ENCODE data around the gene DIO1. TPM values are rescaled to one million over a fixed set of nuclear protein-coding genes. Genes with fewer than 3 reads are reported as not detected.
"Not testable (repeated sequence)": the region's sequence is repeated elsewhere in the genome, so short reads cannot be mapped to it uniquely, and the experiment has no call there.

DIO1 gene
- total RNA-seq, 6 experiments from 2014 or later = 27.2 to 132 (median 72.1) TPM

DNA sequence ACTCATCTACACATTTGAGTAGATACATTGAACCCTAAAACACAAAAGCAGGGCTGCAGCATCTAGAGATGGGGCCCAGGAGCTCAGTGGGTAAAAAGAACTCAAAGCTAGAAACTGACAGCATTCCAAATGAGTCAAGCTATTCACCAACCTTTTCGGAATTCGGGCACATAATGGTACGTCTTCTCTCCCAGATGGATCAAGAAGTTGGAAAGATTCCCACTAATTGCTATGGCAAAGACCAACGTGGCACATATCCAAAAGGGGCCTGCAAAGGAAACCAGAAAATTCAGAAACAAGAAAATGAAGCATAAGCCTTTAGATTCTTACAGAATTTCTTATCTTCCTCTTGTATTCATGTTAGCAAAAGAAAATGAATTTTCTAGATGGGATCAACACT, 22.8 kb upstream of the DIO1 start:
- Histone ChIP-seq H3K27me3 (no peaks in the 10 kb centered on the region), H3K27ac (no peak overlapping the region), H3K4me3 (no peak overlapping the region), H3K4me1 (peaks cover 0 to 3% (median 0%) of the 10 kb centered on the region in 4 donors), H3K36me3 (peaks cover 0 to 65% (median 19%) of the 10 kb centered on the region in 4 donors), H3K9me3 (no peaks in the 10 kb centered on the region)
- ATAC-seq (no peak), DNase-seq (no peak)
- TF ChIP-seq POLR2A (IDR thresholded peaks at IDR 0.05) = no peak
- TF ChIP-seq, protein P1, sequence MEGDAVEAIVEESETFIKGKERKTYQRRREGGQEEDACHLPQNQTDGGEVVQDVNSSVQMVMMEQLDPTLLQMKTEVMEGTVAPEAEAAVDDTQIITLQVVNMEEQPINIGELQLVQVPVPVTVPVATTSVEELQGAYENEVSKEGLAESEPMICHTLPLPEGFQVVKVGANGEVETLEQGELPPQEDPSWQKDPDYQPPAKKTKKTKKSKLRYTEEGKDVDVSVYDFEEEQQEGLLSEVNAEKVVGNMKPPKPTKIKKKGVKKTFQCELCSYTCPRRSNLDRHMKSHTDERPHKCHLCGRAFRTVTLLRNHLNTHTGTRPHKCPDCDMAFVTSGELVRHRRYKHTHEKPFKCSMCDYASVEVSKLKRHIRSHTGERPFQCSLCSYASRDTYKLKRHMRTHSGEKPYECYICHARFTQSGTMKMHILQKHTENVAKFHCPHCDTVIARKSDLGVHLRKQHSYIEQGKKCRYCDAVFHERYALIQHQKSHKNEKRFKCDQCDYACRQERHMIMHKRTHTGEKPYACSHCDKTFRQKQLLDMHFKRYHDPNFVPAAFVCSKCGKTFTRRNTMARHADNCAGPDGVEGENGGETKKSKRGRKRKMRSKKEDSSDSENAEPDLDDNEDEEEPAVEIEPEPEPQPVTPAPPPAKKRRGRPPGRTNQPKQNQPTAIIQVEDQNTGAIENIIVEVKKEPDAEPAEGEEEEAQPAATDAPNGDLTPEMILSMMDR (IDR thresholded peaks at IDR 0.05) = no peak
- intact Hi-C loops (cut with DNase I) = no loop called here
- 63% methylated on average over 2 of the region's 4 CpGs for WGBS (ENCODE audit: insufficient coverage, low coverage, low lambda C conversion rate, missing lambda C conversion rate)

DNA sequence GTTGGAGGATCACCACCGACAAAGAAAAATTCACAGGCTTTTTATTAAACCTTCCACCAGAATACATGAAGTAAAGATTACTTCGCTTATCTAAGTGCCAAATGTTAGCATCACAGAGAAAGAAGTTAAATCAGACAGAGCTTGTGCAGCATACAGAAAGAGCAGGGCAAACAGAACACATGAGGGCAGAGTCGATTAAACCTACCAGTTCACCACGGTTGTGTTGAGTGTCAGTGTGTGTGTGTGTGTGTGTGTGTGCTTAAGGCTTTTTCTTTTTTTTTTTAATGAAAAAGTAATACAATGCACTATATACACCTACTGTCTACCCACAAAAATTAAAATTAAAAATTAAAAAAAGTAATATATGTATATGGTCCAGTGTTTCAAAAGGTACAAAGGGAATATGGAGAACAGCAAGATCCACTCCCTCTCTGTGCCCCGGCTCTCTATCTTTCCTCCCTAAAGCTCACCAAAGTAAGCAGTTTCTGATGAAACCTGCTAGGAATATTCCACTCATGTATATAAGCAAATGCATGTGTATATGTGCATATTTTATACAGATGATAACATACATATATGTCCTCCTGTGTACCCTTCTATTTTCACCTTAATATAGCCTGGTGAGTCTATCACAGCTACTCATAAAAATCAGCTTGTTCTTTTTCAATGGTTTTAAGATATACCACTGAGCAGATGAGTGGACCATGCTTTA, 22.1 kb upstream of the DIO1 start:
- H3K9me3 ChIP-seq = no peaks in the 10 kb centered on the region
- H3K36me3 ChIP-seq = peaks cover 0 to 65% (median 16%) of the 10 kb centered on the region in 4 donors
- 59% methylated on average over 5 of the region's 5 CpGs for WGBS (ENCODE audit: insufficient coverage, low coverage, low lambda C conversion rate, missing lambda C conversion rate)
- H3K27me3 ChIP-seq = no peaks in the 10 kb centered on the region
- intact Hi-C loops (cut with DNase I) = no loop called here
- H3K4me3 ChIP-seq = no peak overlapping the region
- no peak for DNase-seq
- TF ChIP-seq, protein P1 (IDR thresholded peaks at IDR 0.05) = no peak
- TF ChIP-seq POLR2A (IDR thresholded peaks at IDR 0.05) = no peak
- ATAC-seq = no peak
- H3K27ac ChIP-seq = no peak overlapping the region
- H3K4me1 ChIP-seq = peaks cover 0 to 3% (median 0%) of the 10 kb centered on the region in 4 donors

DNA sequence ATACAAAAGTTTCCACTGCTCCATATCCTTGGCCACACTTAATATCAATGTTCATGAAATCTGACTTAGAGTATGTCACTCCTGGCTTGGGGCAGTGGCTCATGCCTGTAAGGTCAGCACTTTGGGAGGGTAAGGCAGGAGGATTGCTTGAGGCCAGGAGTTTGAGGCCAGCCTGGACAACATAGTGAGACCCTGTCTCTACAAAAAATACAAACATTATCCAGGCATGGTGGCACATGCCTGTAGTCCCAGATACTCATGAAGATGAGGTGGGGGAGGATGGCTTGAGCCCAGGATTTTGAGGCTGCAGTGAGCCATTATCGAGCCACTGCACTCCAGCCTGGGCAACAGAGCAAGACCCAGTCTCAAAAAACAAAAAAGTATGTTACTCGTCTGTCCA, 18.8 kb upstream of the DIO1 start:
- intact Hi-C loops (cut with DNase I) = loop anchor here in 1 of 2 donors (5.0 kb wide), 1 partner anchor 72 kb away; the partner anchor contains the start of genes IFT25 and LRRC42
- H3K36me3 ChIP-seq = peaks cover 0 to 61% (median 20%) of the 10 kb centered on the region in 4 donors
- not testable (repeated sequence) for H3K4me3 ChIP-seq, H3K27me3 ChIP-seq, ATAC-seq, H3K4me1 ChIP-seq, H3K27ac ChIP-seq, DNase-seq, H3K9me3 ChIP-seq
- WGBS (ENCODE audit: insufficient coverage, low coverage, low lambda C conversion rate, missing lambda C conversion rate) = 100% methylated on average over 1 of the region's 2 CpGs

DNA sequence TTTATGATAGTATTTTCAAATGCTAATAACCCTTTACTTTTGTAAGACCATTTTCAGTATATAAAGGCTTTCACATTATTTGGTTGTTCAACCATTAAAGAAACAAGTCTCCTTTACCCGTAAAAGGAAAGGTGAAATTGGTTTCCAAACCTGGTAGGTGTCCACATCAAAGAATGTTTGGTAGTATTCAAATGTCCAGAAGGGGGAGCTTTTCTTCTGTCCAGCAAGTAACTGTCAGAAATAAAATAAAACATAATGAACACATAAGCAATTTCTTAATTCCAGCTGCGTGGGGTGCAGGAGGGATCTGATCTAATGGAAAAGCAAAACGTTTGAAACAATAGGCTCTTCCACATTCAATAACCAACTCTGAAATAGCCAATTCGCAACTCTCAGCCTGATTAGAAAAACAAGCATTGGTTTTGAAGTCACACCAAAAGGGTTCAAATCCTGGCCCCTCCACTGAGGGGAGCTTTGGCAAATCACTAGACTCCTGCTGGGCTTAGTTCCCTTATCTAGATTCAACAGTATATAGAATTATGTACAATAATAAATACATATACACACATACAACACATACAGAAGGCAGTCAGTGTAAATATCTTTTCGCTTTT, 15.4 kb upstream of the DIO1 start:
- Histone ChIP-seq H3K4me1 (peaks cover 0 to 9% (median 3%) of the 10 kb centered on the region in 4 donors), H3K27me3 (no peaks in the 10 kb centered on the region), H3K27ac (no peak overlapping the region), H3K4me3 (no peak overlapping the region), H3K36me3 (peaks cover 0 to 47% (median 15%) of the 10 kb centered on the region in 4 donors), H3K9me3 (no peaks in the 10 kb centered on the region)
- WGBS (ENCODE audit: insufficient coverage, low coverage, low lambda C conversion rate, missing lambda C conversion rate) = 27% methylated on average over 5 of the region's 5 CpGs
- no peak for TF ChIP-seq POLR2A (IDR thresholded peaks at IDR 0.05)
- TF ChIP-seq, protein P1 (IDR thresholded peaks at IDR 0.05) = peak; percentile 63 to 77 (median 68)
- intact Hi-C loops (cut with DNase I) = loop anchor here in 1 of 2 donors (5.0 kb wide), 1 partner anchor 69 kb away; the partner anchor contains the start of genes IFT25 and LRRC42
- ATAC-seq = peak; percentile 49 to 76 (median 72)
- DNase-seq = no peak

DNA sequence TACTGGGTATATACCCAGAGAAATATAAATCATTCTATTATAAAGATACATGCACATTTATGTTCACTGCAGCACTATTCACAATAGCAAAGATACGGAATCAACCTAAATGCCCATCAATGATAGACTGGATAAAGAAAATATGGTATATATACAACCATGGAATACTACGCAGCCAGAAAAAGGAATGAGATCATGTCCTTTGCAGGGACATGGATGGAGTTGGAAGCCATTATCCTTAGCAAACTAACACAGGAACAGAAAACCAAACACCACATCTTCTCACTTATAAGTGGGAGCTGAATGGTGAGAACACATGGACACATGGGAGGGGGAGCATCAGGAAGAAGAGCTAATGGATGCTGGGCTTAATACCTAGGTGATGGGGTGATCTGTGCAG, 12.1 kb upstream of the DIO1 start:
- H3K4me3 ChIP-seq; H3K27me3 ChIP-seq; H3K9me3 ChIP-seq; intact Hi-C loops (cut with DNase I); H3K27ac ChIP-seq; DNase-seq; ATAC-seq: not testable (repeated sequence)
- Histone ChIP-seq H3K36me3 (peaks cover 0 to 29% (median 10%) of the 10 kb centered on the region in 4 donors), H3K4me1 (peaks cover 0 to 33% (median 11%) of the 10 kb centered on the region in 4 donors)
- WGBS (ENCODE audit: insufficient coverage, low coverage, low lambda C conversion rate, missing lambda C conversion rate) = 100% methylated on average over 1 of the region's 2 CpGs

DNA sequence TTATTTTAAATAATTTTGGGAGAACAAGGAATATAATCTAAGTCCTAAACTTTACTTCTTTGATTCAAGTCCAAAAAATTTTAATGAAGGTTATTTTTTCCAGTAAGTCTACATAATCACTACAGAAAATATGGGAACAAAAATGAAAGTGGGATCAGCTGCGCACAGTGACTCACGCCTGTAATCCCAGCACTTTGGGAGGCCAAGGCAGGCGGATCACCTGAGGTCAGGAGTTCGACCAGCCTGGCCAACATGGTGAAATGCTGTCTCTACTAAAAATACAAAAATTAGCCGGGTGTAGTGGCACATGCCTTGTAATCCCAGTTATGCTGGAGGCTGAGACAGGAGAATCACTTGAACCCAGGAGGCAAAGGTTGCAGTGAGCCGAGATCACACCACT, 10.4 kb upstream of the DIO1 start:
- ATAC-seq = peak; percentile 37 to 71 (median 56)
- H3K9me3 ChIP-seq; H3K4me3 ChIP-seq; intact Hi-C loops (cut with DNase I); H3K27me3 ChIP-seq: not testable (repeated sequence)
- WGBS (ENCODE audit: insufficient coverage, low coverage, low lambda C conversion rate, missing lambda C conversion rate) = 50% methylated on average over 5 of the region's 6 CpGs
- DNase-seq = peak in 1 of 3 donors; percentile 32
- Histone ChIP-seq H3K27ac (peak overlapping the region; percentile 2 to 44 (median 43)), H3K36me3 (peaks cover 0 to 12% (median 5%) of the 10 kb centered on the region in 4 donors), H3K4me1 (peaks cover 0 to 35% (median 13%) of the 10 kb centered on the region in 4 donors)
